IPS-18c (cell line): ENCODE measurements around the gene SERPINB6.
"Not testable (repeated sequence)": the region's sequence is repeated elsewhere in the genome, so short reads cannot be mapped to it uniquely, and the experiment has no call there.

Source experiments
- H3K4me3 ChIP-seq: 2 replicates; pipeline ENCODE4 v1.7.0; 2013; ENCODE audit warnings: low read depth, mild to moderate bottlenecking, low read length, moderate library complexity; ENCODE audit not compliant: insufficient read depth
- H3K9me3 ChIP-seq: one replicate; pipeline ENCODE4 v1.6.1; 2013; ENCODE audit warnings: mild to moderate bottlenecking, low read length, moderate library complexity; ENCODE audit not compliant: control insufficient read depth, insufficient read depth

SERPINB6 gene

GRCh38 chr6:2915150-2915549, 56.2 kb downstream of the SERPINB6 start:
- H3K4me3 ChIP-seq, result no peak overlapping the region
- H3K9me3 ChIP-seq, result no peaks in the 10 kb centered on the region

- no peaks in the 10 kb centered on the region for H3K9me3 ChIP-seq
- no peak overlapping the region for H3K4me3 ChIP-seq
Measured at GRCh38 chr6:2914318-2914660, 57.1 kb downstream of the SERPINB6 start.

GRCh38 chr6:2913621-2914317, 57.6 kb downstream of the SERPINB6 start:
- no peaks in the 10 kb centered on the region for H3K9me3 ChIP-seq

GRCh38 chr6:2911171-2911570, 60.2 kb downstream of the SERPINB6 start:
- H3K4me3 ChIP-seq, result no peak overlapping the region
- H3K9me3 ChIP-seq, result no peaks in the 10 kb centered on the region

More at GRCh38 chr6:2913621-2914317, 57.6 kb downstream of the SERPINB6 start:
- no peak overlapping the region for H3K4me3 ChIP-seq

GRCh38 chr6:2909718-2910117, 61.6 kb downstream of the SERPINB6 start:
- H3K4me3 ChIP-seq, result no peak overlapping the region
- no peaks in the 10 kb centered on the region for H3K9me3 ChIP-seq

GRCh38 chr6:2909051-2909606, 62.2 kb downstream of the SERPINB6 start:
- not testable (repeated sequence) for H3K4me3 ChIP-seq, H3K9me3 ChIP-seq

- H3K9me3 ChIP-seq, result not testable (repeated sequence)
Measured at GRCh38 chr6:2908516-2908915, 62.9 kb downstream of the SERPINB6 start.

GRCh38 chr6:2903411-2904185, 67.8 kb downstream of the SERPINB6 start:
- H3K9me3 ChIP-seq, result not testable (repeated sequence)
- H3K4me3 ChIP-seq, result peak overlapping the region; percentile 84; the same call in 1 of the 2 replicates

More at GRCh38 chr6:2908516-2908915, 62.9 kb downstream of the SERPINB6 start:
- not testable (repeated sequence) for H3K4me3 ChIP-seq

- not testable (repeated sequence) for H3K9me3 ChIP-seq
- H3K4me3 ChIP-seq, result peak overlapping the region; percentile 84
Measured at GRCh38 chr6:2901645-2902502, 69.5 kb downstream of the SERPINB6 start.

GRCh38 chr6:2900821-2901644, 70.3 kb downstream of the SERPINB6 start:
- Histone ChIP-seq H3K9me3 (no peaks in the 10 kb centered on the region), H3K4me3 (peak overlapping the region; percentile 84)

GRCh38 chr6:2900221-2900807, 71.1 kb downstream of the SERPINB6 start:
- H3K9me3 ChIP-seq, result no peaks in the 10 kb centered on the region
- H3K4me3 ChIP-seq, result no peak overlapping the region

GRCh38 chr6:2899596-2899995, 71.8 kb downstream of the SERPINB6 start:
- Histone ChIP-seq H3K9me3 (no peaks in the 10 kb centered on the region), H3K4me3 (no peak overlapping the region)
